Measurements from ENCODE around the gene WDTC1.
"Not testable (repeated sequence)": the region's sequence is repeated elsewhere in the genome, so short reads cannot be mapped to it uniquely, and the experiment has no call there.

The WDTC1 gene

DNA sequence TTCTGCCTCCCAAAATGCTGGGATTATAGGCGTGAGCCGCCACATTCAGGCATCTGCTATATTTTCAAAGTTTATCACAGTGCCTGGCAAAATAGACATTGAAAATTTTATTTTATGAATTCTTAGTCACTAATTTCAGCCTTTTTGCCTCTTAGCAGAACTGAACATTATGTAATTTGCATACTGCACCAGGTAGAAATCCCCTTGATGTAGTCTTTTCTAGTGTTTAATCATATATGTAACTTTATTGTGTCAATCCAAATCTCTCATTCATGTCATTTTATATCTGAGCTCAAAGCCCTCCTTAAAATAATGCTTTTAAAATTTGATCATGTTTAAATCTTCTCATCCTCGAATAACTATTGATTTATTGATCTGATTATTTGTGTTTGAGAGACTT is 19.2 kb downstream of the WDTC1 start:
- DNase-seq: no peak

DNA sequence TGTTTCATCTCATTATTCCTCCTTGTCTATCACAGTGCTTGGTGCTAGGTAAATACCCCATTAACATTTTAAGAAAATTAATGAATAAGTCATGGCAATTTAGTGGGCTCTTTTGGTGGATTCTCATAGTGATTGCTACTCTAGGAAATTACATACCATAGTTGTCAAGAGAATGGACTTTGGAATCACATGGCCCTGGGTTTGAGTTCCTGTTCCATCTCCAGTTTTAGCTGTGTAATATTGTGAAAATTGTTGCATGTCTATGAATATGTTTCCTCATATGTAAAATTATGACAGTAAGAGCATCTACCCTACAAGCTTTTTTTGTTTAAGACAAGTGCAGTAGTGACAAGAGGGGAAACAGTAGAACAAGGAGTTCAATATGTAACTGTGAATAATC is 20.7 kb downstream of the WDTC1 start:
- no peak for DNase-seq

DNA sequence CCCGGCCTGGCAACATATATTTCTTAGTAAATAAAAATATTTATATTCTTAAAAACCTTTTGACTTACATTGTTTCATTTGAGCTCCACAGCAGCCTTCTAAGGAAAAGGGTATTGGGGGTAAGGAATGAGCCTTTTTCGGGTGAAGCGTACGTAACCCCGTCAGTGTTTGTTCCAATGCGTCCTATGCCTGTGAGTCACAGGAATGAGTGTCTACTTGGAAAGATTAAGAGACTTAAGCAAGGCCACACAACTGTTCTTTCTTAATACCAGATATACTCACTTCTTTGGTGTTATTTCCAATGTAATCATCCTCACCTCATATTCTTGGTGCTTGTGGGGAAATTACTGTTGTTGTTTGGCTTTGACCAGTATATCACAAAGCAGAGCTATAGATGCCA is 22.7 kb downstream of the WDTC1 start:
- DNase-seq: no peak

DNA sequence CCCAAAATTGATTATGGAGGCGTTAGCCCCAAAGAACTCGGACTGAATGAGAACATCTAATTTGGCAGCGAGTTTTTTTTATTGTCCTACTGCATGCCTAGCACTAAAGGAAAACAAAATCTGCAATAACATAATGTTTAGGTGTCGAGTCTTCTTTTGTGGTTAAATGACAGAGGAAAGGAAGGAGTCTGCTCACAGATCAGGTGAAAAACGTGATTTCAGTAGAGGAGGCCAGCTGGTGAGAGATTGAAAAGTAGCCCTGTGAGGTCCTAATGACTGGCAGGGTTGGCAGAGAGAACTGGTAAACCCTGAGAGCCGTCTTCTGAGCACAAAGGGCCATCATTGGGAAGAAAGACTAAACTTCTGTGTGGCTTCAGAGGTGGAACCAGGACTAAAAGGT is 24.2 kb downstream of the WDTC1 start:
- DNase-seq: no peak

DNA sequence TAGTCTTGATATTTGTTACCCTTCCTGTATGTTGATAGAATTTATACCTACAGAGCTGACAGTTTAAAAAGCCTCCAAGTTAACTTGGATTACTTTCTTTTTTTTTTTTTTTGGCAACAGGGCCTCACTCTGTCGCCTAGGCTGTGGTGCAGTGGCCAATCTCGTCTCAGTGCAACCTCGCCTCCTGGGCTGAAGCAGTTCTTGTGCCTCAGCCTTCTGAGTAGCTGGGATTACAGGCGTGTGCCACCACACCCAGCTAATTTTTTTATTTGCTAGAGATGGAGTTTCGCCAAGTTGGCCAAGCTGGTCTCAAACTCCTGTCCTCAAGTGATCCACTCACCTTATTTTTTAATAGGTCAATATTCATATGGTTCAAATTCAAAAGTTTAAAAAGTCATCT is 32.7 kb downstream of the WDTC1 start:
- no peak for DNase-seq

DNA sequence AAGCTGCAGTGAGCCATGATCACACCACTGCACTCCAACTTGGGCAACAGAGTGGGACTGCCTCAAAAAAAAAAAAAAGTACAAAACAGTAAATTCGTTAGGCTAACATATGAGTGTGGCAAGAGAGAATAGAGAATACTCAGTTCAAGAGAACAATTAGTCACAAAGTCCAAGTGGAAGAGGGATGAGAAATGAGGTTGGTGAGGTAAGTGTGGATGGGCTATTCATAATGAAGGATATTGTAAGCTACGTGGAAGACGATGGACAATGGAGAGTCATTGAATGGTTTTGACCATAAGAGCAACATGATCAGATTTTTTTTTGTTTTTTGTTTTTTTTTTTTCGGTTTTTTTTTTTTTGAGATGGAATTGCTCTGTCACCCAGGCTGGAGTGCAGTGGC is 34.8 kb downstream of the WDTC1 start:
- DNase-seq: no peak

DNA sequence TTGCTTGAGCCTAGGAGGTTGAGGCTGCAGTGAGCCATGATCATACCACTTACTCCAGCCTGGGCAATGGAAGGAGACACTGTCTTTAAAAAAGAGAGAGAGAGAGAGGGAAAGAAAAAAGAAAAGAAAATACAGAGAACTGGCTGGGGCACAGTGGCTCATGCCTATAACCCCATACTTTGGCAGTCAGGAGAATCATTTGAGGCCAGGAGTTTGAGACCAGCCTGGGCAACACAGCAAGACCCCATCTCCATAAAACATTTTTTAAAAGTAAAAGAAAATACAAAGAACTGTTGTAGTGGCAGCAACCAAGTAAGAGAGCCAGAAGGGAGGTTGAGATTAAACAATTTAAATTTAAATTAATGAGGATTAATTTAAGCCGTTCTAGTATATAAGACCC is 39.8 kb downstream of the WDTC1 start:
- no peak for DNase-seq

DNA sequence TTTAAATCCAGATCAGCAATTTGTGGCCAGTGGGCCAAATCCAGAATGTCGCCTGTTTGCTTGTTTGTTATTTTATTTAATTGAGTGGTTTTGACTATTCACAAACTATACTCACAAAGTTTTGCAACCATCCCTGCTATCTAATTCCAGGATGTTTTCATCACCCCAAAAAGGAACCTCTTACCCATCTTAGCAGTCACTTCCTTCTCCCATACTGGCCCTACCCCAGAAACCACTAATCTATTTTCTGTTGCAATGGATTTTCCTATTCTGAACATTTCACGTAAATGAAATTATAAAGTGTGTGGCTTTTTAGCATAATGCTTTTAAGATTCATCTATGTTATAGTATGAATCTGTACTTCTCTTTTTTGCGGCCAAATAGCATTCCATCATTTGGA is 41.3 kb downstream of the WDTC1 start:
- no peak for DNase-seq

DNA sequence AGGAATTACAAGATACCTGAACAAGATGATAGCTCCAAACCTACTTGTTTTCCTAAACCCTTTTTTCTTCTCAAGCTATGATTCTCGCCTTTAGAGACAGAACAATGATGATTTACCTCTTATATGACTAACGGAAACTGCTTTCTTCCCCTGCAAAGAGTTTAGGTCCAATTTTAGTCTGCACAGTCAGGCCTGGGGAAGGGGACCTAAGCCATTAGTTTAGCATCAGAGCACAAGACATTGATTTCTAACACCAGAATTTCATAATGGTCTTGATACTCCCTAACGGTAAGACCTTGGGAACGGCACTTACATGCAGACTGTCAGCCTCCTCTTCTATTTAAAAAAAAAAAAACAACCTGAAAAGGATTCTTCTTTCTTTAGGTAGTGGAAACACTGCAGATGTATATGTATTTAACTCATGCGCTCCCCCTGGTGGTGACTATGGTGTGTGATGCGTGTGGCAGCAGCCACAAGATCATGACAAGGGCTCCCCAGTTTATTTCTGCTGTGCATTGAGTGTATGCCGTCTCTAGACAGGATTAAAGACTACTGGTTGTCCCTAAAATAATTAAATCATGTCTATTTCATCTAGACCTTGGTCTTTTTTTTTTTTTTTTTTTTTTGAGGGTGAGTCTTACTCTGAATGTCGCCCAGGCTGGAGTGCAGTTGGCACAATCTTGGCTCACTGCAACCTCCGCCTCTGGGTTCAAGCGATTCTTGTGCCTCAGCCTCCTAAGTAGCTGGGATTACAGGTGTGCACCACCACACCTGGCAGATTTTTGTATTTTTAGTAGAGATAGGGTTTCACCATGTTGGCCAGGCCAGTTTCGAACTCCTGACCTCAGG is 50.2 kb downstream of the WDTC1 start:
- DNase-seq: peak; percentile 89

DNA sequence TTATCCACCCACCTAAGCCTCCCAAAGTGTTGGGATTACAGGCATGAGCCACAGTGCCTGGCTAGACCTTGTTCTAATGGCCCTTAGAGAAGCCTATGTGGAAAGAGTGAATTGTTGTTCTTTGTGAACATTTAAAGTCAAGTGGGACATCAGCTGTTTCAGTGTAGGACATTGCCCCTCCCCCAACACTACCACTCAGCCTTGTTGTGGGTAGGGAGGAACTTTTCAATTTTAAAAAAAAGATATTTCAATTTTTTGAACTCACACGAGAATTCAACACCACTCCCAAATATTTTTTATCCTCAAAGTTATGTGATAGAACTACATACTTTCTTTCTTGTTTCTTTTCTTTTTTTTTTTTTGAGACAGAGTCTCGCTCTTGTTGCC is 50.8 kb downstream of the WDTC1 start:
- no peak for DNase-seq

DNA sequence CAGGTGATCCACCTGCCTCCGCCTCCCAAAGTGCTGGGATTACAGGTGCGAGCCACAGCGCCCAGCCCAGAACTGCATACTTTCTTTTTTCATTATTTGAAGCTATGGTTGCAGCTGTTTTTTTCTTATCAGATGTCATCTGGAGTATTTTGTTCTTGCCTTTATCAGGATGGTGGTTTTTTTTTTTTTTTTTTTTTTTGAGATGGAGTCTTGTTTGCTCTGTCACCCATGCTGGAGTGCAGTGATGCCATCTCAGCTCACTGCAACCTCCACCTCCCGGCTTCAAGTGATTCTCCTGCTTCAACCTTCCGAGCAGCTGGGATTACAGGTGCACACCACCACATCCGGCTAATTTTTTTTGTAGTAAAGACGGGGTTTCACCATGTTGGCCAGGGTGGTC is 51.4 kb downstream of the WDTC1 start:
- DNase-seq: not testable (repeated sequence)

DNA sequence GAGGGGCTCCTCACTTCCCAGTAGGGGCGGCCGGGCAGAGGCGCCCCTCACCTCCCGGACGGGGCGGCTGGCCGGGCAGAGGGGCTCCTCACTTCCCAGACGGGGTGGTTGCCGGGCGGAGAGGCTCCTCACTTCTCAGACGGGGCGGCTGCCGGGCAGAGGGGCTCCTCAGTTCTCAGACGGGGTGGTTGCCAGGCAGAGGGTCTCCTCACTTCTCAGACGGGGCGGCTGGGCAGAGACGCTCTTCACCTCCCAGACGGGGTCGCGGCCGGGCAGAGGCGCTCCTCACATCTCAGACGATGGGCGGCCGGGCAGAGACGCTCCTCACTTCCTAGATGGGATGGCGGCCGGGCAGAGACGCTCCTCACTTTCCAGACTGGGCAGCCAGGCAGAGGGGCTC is 54.7 kb downstream of the WDTC1 start:
- DNase-seq: not testable (repeated sequence)

DNA sequence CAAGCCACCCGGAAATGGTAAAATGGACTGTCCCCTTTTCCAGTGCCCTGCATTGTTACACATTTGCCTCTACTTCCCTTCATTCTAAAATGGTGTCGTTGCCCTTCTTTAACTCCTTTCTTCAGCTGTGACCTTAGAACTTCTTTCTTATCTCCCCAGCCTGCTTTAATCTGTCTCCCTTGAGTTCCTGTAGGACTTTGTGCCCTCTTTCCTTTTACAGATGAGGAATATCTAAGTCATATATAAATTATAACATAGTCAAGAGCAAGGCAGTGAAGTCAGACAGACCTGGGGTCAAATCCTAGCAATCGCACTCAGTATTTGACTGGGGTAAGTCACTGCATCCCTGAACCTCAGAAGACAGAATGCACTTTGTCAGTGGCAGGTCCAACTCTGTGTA is 56.1 kb downstream of the WDTC1 start:
- no peak for DNase-seq

DNA sequence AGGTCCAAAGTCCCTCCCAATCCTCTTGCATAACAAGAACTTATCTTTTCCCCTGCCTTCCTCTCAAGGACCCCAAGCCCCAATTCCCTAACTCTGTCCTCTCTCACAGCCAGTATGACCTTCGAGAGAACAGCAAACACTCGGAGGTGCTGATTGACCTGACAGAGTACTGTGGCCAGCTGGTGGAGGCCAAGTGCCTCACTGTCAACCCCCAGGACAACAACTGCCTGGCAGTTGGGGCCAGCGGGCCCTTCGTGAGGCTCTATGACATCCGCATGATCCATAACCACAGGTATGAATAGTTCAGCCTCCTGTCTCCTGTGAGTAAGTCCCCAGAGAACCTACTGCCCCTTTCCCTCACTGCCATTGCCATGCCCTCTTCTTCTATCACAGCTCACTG is 57.7 kb downstream of the WDTC1 start:
- no peak for DNase-seq

DNA sequence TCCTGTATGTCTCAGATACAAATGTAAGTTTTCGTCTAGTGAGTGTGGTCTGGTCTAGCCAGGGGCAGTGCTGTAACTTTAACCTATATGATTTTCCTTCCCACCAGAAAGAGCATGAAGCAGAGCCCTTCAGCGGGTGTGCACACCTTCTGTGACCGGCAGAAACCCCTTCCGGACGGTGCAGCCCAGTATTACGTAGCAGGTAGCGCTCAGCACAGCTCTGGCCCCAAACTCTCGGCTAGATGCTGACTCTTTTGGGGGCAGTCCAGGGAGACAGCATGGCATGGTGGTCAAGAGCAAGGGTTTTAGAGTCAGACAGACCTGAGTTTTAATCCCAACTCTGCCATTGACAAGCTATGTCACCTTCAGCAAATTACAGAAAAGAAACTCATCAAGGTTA is 59.5 kb downstream of the WDTC1 start:
- DNase-seq: no peak

DNA sequence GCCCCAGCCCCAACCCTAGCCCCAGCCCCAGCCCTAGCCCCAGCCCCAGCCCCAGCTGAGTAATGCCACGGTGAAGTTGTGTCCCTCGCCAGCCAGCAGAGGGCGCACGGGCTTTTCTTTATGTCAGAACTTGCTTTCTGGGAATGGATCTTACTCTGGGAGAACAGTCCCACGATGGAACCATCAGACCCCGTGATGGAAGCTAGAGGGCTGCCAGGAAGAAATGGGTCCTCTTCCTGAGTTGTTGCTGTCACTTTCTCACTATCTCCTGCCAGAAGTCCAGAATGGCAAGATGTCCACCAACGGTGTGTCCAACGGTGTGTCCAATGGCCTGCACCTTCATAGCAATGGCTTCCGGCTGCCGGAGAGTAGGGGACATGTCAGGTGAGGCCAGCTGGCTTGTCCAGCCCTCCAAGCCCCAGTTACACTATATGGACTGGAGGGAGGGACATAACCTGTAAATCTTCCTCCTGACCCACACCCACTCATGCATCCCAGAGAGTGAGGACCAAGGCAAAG is 62.4 kb downstream of the WDTC1 start:
- peak; percentile 76 for DNase-seq

DNA sequence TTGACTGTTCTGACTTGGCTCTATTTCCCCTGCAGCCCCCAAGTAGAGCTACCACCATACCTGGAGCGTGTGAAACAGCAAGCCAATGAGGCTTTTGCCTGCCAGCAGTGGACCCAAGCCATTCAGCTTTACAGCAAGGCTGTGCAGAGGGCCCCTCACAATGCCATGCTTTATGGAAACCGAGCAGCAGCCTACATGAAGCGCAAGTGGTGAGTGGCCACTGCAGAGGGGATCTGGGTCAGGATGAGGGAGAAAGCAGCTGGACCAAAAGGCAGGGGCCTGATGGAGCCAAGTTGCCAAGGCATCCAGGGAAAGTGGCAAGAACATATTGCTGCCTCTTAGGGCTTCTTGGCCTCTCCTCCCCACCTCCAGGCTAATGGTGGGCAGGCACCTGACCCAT is 63.5 kb downstream of the WDTC1 start:
- no peak for DNase-seq

DNA sequence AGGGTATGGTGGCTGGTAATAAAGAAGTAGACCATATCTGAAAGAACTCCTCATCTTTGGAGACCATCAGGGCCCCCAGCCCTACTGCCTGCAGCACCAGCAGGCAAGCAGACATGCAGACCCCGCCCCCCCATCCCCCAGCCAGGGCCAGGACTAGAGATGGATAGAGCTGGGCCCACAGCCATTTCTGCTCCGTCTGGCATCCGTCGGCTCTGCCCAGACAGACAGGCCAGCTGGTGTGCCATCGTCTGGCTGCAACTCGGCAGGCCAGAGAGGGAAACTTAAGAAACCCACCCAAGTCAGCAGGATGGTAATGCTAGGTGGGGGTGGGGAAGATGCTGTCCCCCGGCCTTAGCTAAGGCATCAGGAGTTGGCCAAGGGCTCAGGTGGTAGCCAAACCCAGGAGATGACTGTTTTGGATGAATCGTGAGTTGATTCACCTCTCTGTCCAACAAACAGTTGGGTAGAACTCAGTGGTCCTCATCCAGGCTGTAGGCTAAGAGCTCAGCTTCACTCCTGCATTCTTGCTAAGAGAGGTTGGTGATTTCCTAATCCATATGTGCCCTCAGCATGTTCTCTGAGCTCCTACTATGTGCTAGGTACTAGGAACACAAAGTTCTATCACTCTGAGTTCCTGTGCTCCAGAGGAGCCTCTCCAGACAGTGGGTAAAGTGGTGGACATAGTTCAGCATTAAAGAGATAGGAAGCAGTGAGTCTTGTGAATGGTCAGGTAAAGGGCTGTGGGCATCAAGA is 64.4 kb downstream of the WDTC1 start:
- peak; percentile 59 for DNase-seq

DNA sequence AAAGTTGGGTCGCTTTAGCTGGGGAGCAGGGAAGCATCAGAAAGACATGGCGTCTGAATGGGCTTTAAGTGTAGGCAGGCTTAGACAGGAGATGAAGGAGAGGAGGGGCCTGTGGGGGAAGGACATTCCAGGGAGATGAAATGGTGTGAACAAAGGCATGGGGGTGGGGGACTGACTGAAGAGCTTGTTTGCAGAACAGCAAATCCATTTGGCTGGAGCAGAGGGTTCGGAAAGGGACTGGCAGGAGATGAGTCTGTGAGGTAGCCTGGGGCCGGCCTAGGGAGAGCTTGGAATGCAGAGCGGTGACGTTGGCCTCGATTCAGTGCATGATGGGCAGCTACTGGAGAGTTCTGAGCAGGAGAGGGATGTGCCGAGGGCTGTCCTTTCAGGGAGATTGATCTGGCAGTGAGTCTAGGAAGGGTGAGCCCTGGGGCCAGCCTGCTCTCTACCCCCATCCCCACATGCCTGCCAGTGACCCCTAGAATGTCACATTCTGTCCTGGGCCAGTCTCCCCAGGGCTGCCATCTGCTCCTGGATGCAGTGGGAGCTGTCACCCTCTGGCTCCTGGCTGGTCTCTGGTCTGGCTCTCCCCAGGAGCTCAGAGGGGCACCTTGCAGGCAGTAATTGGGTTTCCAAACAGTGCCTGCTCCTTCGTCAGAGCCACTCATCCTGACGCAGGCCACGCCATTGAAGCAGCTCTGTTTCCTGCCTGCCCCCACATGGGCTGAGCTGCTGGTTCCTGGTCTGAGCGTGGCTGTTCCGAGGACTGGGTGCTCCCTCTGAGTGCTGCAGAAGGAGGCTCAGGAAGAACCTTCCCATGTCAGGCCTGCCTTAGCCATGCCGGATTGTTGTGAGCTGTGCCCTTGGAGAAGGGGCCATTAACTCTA is 65.2 kb downstream of the WDTC1 start:
- DNase-seq: peak; percentile 89

DNA sequence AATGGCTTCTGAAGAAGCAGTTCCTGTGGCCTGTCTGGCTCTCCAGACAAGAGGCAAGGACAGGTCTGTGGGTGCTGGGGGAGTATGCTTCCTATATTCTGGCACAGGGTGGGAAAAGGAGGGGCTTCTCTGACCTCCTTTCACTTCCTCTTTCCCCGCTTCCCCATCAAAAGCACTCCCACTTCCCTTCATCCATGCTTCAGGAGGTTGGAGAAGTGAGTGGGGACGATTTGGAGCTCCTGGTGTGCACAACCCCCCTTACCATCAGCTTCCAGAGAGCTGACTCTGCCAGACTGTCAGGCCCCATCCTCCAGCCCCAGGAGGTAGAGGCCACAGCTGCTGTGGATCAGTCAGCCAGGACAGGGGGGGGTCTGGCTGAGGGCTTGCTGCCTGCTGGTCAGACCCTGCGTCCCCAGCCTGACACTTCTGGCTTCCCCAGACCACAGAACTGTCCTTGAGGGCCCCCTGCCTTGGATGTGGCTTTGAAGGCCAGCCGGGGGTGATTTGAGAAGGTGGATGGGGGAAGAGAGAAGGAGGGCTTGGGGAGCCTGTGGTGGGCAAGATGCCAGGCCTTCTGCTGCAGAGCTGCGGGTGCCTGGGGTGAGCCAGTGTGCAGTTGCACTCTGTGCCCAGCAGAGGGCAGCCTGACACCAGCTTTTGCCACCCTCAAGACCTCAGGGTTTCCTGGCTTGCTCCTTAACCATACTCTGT is 66.1 kb downstream of the WDTC1 start:
- peak; percentile 95 for DNase-seq

DNA sequence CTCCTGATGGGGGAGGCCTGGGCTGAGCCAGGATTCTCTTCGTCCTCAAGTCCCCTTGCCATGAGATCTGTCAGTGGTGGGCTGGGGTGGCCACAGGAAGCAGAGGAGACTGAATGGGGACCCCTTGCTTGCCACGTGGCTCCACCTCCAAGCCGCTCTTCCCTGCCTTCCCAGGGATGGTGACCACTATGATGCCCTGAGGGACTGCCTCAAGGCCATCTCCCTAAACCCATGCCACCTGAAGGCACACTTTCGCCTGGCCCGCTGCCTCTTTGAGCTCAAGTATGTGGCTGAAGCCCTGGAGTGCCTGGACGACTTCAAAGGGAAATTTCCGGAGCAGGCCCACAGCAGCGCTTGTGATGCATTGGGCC is 66.6 kb downstream of the WDTC1 start:
- peak; percentile 43 for DNase-seq

DNA sequence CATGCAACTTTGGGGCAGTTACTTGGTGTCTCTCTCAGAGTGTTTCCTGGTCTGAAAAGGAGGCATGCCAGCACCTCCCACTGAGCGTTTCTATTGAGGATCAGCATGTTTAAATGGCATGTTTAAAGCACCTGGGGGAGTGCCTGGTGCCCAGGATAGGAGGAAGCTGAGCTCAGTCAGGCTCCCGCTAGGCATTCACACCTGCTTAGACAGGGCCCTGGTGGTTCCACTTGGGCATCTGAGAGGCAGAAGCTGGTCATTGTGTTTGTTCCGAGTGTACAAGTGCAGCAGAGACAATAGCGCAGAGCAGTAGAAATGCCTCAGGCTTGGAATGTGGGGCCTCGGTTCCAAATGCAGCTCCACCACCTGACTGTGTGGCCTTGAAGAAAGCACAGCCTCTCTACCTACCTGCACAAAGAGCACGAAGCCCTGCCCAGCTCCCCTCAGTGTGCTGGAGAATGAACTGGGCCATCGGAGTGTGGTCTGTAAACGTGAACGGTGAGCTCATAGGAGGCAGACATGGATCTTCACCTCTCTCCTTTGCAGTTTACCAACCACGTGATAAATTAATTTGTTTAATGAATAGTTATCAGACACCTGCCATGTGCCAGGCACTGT is 67.3 kb downstream of the WDTC1 start:
- DNase-seq: no peak
